ENCODE results near the gene METTL1. TPM values are rescaled to one million over a fixed set of nuclear protein-coding genes. Genes with fewer than 3 reads are reported as not detected.

METTL1 gene
- total RNA-seq, 1 donor from 2014 or later = 14.4 TPM

DNA sequence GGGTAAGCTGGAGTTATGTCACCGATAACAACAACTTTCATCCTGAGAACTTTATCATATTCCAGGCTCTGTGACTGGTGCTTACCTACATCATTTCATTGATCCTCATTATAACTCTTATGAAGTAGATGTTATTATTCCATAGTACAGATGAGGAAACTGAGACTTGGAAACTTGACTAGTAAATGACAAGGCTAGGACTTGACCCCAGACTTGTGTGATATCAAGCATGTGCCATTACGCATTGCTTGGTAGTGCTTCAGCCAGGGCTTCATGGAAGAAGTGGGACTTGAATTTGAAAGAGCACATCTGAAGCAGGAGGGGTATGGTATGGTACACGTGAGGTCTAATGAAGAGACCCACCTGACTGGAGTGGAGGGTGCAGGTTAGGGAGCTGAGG lies 34.8 kb upstream of the METTL1 start:
- Histone ChIP-seq H3K27ac (no peak overlapping the region), H3K4me1 (peaks cover 6% of the 10 kb centered on the region), H3K27me3 (ENCODE audit: low read depth) (no peaks in the 10 kb centered on the region), H3K36me3 (peaks cover 100% of the 10 kb centered on the region), H3K9me3 (no peaks in the 10 kb centered on the region), H3K4me3 (no peak overlapping the region)
- TF ChIP-seq, protein P1, sequence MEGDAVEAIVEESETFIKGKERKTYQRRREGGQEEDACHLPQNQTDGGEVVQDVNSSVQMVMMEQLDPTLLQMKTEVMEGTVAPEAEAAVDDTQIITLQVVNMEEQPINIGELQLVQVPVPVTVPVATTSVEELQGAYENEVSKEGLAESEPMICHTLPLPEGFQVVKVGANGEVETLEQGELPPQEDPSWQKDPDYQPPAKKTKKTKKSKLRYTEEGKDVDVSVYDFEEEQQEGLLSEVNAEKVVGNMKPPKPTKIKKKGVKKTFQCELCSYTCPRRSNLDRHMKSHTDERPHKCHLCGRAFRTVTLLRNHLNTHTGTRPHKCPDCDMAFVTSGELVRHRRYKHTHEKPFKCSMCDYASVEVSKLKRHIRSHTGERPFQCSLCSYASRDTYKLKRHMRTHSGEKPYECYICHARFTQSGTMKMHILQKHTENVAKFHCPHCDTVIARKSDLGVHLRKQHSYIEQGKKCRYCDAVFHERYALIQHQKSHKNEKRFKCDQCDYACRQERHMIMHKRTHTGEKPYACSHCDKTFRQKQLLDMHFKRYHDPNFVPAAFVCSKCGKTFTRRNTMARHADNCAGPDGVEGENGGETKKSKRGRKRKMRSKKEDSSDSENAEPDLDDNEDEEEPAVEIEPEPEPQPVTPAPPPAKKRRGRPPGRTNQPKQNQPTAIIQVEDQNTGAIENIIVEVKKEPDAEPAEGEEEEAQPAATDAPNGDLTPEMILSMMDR (IDR thresholded peaks at IDR 0.05) = no peak
- DNase-seq (no peak), ATAC-seq (no peak)
- intact Hi-C loops (cut with DNase I) = no loop called here

DNA sequence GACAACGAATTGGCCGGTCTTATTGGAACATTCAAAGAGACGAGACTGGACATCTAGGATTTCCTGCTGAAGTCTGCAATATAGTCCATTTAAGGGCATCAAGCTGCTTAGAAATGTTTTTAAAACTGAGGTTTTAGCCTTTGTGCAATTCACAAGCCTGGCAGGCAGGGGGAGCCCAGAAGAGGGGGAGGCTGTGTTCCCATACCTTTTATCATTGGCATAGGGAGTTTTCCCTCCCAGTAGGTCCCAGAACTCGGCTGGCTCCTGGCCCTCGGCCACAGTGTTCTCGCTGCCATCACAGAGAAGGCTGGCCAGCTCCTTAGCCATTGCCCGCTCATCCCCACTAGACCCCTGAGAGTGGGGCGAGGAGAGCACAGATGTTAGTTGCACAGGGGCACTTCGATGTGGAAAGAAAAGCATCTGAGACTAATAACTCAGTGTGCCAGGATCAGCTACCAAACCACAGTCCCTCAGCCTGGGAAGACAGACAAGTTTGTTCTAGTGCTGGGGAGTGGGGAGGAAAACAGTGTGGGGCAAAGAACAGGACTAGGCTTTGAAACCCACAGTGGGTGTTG lies 31.5 kb upstream of the METTL1 start:
- no peaks in the 10 kb centered on the region for H3K27me3 ChIP-seq (ENCODE audit: low read depth)
- H3K27ac ChIP-seq = peak overlapping the region; percentile 14
- peaks cover 100% of the 10 kb centered on the region for H3K36me3 ChIP-seq
- peaks cover 6% of the 10 kb centered on the region for H3K4me1 ChIP-seq
- H3K4me3 ChIP-seq = no peak overlapping the region
- no peak for DNase-seq
- ATAC-seq = peak; percentile 73 to 77
- no peaks in the 10 kb centered on the region for H3K9me3 ChIP-seq
- TF ChIP-seq, protein P1 (IDR thresholded peaks at IDR 0.05) = peak; percentile 76
- intact Hi-C loops (cut with DNase I) = no loop called here

DNA sequence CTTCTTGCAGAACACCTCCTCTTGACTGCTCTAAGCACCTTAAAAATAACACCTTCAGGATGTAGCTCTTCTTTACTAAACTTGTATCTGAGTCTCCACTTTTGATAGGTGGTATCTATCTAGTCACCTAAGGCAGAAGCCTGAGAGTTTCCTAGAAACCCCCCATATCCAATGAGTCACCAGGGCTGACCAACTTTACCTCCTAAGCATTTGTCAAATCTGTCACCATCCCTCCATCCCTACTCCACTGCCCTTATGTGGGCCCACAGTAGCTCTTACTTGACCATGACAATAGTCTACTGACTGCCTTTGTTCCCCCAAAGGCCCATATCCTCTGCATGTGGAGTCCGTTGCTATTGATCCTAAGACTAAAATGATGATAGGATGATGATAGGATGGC lies 30.7 kb upstream of the METTL1 start:
- intact Hi-C loops (cut with DNase I) = no loop called here
- DNase-seq (no peak), ATAC-seq (no peak)
- peaks cover 98% of the 10 kb centered on the region for H3K36me3 ChIP-seq
- H3K27me3 ChIP-seq (ENCODE audit: low read depth) = no peaks in the 10 kb centered on the region
- peaks cover 6% of the 10 kb centered on the region for H3K4me1 ChIP-seq
- TF ChIP-seq, protein P1 (IDR thresholded peaks at IDR 0.05) = no peak
- no peak overlapping the region for H3K27ac ChIP-seq
- H3K4me3 ChIP-seq = no peak overlapping the region
- no peaks in the 10 kb centered on the region for H3K9me3 ChIP-seq

DNA sequence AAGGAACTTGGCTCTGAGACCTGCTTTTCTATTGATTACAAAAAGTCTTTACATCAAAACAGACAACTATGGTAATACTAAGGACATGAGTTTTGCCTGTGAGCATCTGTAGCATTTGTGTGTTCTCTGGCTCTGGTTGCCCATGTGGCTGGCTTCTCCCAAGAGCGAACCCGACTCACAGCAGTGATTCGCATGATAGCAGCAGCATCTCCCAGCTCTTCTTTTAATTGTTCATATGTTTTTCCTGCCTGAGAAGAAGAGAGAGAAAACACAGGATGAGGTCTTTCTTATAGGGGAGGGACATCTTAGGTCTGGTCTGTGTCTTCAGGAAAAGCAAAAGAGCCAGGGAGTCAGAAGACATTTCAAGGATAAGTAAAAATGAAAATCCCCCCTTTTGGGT lies 29.1 kb upstream of the METTL1 start:
- TF ChIP-seq, protein P1 (IDR thresholded peaks at IDR 0.05) = no peak
- DNase-seq (no peak), ATAC-seq (no peak)
- Histone ChIP-seq H3K36me3 (peaks cover 98% of the 10 kb centered on the region), H3K27me3 (ENCODE audit: low read depth) (no peaks in the 10 kb centered on the region), H3K27ac (no peak overlapping the region), H3K4me1 (peaks cover 6% of the 10 kb centered on the region), H3K9me3 (no peaks in the 10 kb centered on the region), H3K4me3 (no peak overlapping the region)
- intact Hi-C loops (cut with DNase I) = no loop called here

DNA sequence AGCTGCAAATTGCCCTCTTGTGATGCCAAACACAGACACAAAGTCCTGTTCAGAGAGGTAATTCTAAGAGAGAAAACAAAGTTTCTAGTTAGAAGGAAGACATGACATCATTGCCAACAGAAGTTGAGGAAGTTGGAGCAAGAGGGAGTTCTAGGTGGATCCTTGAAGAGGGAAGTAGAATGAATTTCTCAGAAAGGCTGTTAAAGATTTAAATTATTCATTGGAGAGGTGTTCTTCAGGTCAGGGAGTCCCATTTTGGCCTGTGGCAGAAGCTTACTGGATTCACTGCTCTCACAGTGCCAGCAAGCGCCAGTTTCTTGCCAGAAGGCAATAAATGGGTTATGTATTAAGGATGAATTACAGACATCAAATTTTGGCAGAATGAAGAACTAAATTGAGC lies 26.0 kb upstream of the METTL1 start:
- intact Hi-C loops (cut with DNase I) = no loop called here
- ATAC-seq (peak; percentile 13 to 57), DNase-seq (no peak)
- no peaks in the 10 kb centered on the region for H3K27me3 ChIP-seq (ENCODE audit: low read depth)
- H3K36me3 ChIP-seq = peaks cover 95% of the 10 kb centered on the region
- H3K4me3 ChIP-seq = no peak overlapping the region
- H3K27ac ChIP-seq = no peak overlapping the region
- H3K9me3 ChIP-seq = no peaks in the 10 kb centered on the region
- H3K4me1 ChIP-seq = no peaks in the 10 kb centered on the region
- TF ChIP-seq, protein P1 (IDR thresholded peaks at IDR 0.05) = no peak

Data from lower lobe of right lung (tissue), 2 donors.